ENCODE measurements around the gene AJM1. TPM values are rescaled to one million over a fixed set of nuclear protein-coding genes. Genes with fewer than 3 reads are reported as not detected.
A peak's percentile ranks its signal among the peaks of the same experiment; 100 is the strongest.
"Not testable (repeated sequence)": the region's sequence is repeated elsewhere in the genome, so short reads cannot be mapped to it uniquely, and the experiment has no call there.

The AJM1 gene
- total RNA-seq, 1 donor = 1.3 TPM

DNA sequence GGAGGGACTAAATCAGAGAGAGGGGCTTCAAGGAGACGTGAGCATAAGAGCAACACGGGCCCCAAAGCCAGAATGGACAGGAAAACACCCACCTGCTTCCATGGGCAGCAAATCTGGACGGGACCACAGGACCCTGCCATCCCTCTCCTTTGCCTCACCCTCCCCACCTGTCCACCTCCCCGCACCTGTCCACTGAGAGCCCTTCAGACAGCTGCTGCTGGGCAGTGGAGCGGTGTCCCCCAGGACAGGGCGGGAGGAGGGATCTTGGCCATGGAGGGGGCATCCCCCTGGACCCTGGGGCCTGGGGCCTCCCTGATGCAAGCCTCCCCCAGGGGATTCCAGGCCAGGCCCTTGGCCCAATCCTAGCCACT, 43.6 kb upstream of the AJM1 start:
- TF ChIP-seq, protein P1, sequence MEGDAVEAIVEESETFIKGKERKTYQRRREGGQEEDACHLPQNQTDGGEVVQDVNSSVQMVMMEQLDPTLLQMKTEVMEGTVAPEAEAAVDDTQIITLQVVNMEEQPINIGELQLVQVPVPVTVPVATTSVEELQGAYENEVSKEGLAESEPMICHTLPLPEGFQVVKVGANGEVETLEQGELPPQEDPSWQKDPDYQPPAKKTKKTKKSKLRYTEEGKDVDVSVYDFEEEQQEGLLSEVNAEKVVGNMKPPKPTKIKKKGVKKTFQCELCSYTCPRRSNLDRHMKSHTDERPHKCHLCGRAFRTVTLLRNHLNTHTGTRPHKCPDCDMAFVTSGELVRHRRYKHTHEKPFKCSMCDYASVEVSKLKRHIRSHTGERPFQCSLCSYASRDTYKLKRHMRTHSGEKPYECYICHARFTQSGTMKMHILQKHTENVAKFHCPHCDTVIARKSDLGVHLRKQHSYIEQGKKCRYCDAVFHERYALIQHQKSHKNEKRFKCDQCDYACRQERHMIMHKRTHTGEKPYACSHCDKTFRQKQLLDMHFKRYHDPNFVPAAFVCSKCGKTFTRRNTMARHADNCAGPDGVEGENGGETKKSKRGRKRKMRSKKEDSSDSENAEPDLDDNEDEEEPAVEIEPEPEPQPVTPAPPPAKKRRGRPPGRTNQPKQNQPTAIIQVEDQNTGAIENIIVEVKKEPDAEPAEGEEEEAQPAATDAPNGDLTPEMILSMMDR (IDR thresholded peaks at IDR 0.05; ENCODE audit: insufficient read depth, low read length) = no peak
- DNase-seq (ENCODE audit: low read depth) = no peak
- H3K4me3 ChIP-seq (ENCODE audit: low read depth, low read length) = no peak overlapping the region

- TF ChIP-seq, protein P1 (IDR thresholded peaks at IDR 0.05; ENCODE audit: insufficient read depth, low read length) = no peak
- no peak for DNase-seq (ENCODE audit: low read depth)
- H3K4me3 ChIP-seq (ENCODE audit: low read depth, low read length) = no peak overlapping the region
These were observed 43.0 kb upstream of the AJM1 start for GRCh38 chr9:136799079-136799853.

DNA sequence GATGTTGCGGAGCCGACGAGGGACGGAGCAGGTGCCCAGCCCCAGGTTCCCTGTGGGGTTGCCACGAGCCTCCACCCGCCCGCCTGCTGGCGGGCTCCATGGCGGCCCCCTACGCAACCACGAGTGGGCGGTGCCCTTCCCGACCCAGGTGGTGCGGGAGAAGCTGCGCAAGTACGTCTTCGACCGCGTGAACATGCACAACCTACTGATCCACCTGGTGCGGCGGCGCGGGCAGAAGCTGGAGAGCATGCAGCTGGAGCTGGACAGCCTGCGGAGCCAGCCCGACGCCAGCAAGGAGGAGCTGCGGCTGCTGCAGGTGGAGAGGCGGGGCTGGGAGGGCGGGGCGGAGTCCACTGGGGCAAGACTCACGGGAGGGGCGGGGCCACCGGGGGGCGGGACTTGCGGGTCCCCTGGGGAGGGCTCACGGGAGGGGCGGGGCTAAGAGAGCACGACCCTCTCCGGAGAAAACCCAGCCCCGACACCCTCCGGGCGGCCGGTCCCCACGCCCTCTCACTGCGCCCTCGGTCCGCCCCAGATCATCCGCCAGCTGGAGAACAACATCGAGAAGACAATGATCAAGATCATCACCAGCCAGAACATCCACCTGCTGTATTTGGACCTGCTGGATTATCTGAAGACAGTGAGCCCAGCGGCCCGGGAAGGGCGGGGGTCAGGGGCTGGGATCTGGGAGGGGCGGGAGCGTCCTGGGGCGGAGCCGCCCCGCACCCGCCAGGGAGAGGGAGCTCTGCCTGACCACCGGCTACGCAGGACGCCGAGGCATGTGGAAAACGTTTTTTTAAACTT, 42.2 kb upstream of the AJM1 start:
- no peak overlapping the region for H3K4me3 ChIP-seq (ENCODE audit: low read depth, low read length)
- TF ChIP-seq, protein P1 (IDR thresholded peaks at IDR 0.05; ENCODE audit: insufficient read depth, low read length) = no peak
- peak; percentile 18 for DNase-seq (ENCODE audit: low read depth)

DNA sequence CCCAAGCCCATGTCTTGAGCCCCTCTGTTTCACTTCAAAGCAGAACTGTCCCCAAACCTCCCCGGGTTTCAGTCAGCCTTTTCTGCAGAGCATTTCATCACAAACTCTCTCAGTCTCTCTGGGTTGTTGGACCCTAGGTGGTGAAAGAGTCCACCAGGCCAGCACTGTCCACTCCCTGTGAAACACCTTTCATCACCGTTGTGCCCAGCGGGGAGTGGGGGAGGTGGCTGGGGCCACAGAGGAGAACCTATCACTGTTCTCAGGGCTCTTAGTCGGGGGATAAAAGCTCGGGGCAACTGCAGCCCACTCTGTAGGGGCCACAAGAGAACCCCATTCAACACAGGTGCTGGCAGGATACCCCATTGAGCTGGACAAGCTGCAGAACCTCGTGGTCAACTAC, 40.0 kb upstream of the AJM1 start:
- no peak for DNase-seq (ENCODE audit: low read depth)
- H3K4me3 ChIP-seq (ENCODE audit: low read depth, low read length) = no peak overlapping the region
- TF ChIP-seq, protein P1 (IDR thresholded peaks at IDR 0.05; ENCODE audit: insufficient read depth, low read length) = no peak

DNA sequence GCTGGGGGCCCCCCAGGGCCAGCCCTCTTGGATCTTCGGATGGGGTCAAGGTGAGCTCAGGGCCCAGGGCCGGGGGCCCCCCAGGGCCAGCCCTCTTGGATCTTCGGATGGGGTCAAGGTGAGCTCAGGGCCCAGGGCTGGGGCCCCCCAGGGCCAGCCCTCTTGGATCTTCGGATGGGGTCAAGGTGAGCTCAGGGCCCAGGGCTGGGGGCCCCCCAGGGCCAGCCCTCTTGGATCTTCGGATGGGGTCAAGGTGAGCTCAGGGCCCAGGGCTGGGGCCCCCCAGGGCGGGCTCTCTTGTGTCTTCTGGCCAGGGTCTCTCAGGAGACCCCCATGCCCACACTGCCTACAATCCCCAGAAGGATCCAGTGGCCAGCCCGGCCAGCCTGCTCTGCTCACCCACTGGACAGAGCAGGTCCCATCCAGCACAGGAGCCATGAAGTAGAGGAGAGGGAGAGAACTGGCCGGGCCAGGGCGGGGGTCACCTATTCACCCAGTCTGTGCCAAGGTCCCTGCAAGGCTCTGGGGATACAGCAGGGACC, 39.2 kb upstream of the AJM1 start:
- H3K4me3 ChIP-seq (ENCODE audit: low read depth, low read length); DNase-seq (ENCODE audit: low read depth): not testable (repeated sequence)

DNA sequence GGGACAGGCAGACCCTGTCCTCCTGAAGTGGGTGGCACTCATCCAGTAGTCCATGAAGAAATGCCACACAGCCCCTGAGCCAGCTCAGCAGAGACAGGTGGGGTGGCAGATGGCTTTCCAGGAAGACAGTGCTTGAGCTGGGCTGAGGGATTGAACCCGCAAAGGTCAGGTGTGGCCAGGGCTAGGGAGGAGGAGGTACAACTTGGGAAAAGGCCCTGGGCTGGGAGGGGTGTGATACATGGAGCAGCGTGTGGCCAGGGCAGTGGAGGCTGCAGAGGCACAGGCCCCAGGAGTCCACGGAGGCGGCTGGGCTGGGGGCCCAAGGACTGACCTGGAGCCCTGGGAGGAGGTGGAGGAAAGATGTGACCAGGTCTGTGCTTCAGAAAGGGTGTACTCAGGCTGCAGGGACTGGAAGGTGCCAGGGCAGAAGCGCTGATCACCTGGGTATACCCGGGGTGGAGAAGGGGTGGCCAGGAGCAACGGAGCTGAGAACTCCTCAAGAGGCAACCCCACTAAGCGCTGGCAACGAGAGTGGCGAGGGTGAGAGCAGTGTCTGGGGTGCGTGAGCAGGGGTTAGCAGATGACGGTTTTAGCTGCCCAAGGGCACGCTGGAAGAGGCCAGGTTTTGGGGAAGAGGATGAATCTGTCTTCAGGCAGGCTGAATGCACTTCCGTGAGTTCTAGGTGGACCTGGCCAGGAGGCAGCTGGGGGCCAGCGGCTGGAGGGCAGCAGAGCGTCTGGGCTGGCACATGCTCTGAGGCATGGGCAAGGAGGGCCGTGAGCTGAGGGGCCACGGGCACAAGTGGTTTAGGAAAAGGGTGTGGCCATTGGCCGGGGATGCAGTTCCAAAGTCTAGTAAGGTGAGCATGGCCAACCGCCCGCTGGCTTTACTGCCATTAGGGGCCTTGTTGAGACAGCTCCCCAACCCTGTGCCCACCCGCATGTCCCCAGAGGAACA, 38.4 kb upstream of the AJM1 start:
- no peak overlapping the region for H3K4me3 ChIP-seq (ENCODE audit: low read depth, low read length)
- DNase-seq (ENCODE audit: low read depth) = no peak
- TF ChIP-seq, protein P1 (IDR thresholded peaks at IDR 0.05; ENCODE audit: insufficient read depth, low read length) = no peak

All from fibroblast of the aortic adventitia (primary cell).